SK-N-SH treated with all-trans-retinoic acid at 6 μM for 48 hours (cell line): ENCODE results near the gene ITGB3BP.

ENCODE experiments used
- ATAC-seq: fragments of 200-7000 bp; cut with Tn5 transposase; 3 replicates; pipeline ENCODE4 v1.9.1; 2020; ENCODE audit warnings: mild to moderate bottlenecking, moderate library complexity
- ARNTL ChIP-seq: fragments of 450-650 bp; formaldehyde crosslinking; IDR thresholded peaks from 2 replicates; pipeline ENCODE4 v1.5.0; 2020; ENCODE audit warnings: low read depth, mild to moderate bottlenecking, moderate library complexity, borderline replicate concordance
- BACH2 ChIP-seq: fragments of 250-450 bp; sonication (Bioruptor Pico); IDR thresholded peaks from 2 replicates; pipeline ENCODE4 v1.9.0; 2021; ENCODE audit warnings: mild to moderate bottlenecking, borderline replicate concordance
- CREB5 ChIP-seq: fragments of 250-450 bp; sonication (Bioruptor Pico); IDR thresholded peaks from 2 replicates; pipeline ENCODE4 v1.5.1; 2020; ENCODE audit warnings: low read depth, mild to moderate bottlenecking, moderate library complexity
- CSDC2 ChIP-seq: fragments of 250-450 bp; sonication (Bioruptor Pico); IDR thresholded peaks from 2 replicates; pipeline ENCODE4 v1.5.0; 2020; ENCODE audit warnings: mild to moderate bottlenecking, moderate library complexity
- CSRNP3 ChIP-seq: fragments of 250-450 bp; sonication (Bioruptor Pico); IDR thresholded peaks from 2 replicates; pipeline ENCODE4 v1.5.1; 2021; ENCODE audit warnings: mild to moderate bottlenecking, moderate library complexity
- ESRRG ChIP-seq: fragments of 250-450 bp; sonication (Bioruptor Pico); IDR thresholded peaks from 2 replicates; pipeline ENCODE4 v1.6.1; 2021; ENCODE audit warnings: mild to moderate bottlenecking
- OSR1 ChIP-seq: fragments of 250-450 bp; sonication (Bioruptor Pico); IDR thresholded peaks from 2 replicates; pipeline ENCODE4 v1.8.0; 2022; ENCODE audit warnings: moderate library complexity, mild to moderate bottlenecking, inconsistent platforms
- POU6F1 ChIP-seq: fragments of 250-450 bp; sonication (Bioruptor Pico); IDR thresholded peaks from 2 replicates; pipeline ENCODE4 v1.8.0; 2021; ENCODE audit warnings: low read depth, mild to moderate bottlenecking, moderate library complexity, borderline replicate concordance
- PPARA ChIP-seq: fragments of 250-450 bp; sonication (Bioruptor Pico); IDR thresholded peaks from 2 replicates; pipeline ENCODE4 v1.5.0; 2020; ENCODE audit warnings: mild to moderate bottlenecking, borderline replicate concordance
- RARB ChIP-seq: fragments of 250-450 bp; sonication (Bioruptor Pico); IDR thresholded peaks from 2 replicates; pipeline ENCODE4 v1.8.0; 2021; ENCODE audit warnings: mild to moderate bottlenecking, moderate library complexity
- SNAI2 ChIP-seq: fragments of 250-450 bp; sonication (Bioruptor Pico); IDR thresholded peaks from 2 replicates; pipeline ENCODE4 v1.5.0; 2020; ENCODE audit warnings: mild to moderate bottlenecking, moderate library complexity
- TCF4 ChIP-seq: fragments of 250-450 bp; sonication (Bioruptor Pico); IDR thresholded peaks from 2 replicates; pipeline ENCODE4 v1.8.0; 2021; ENCODE audit warnings: mild to moderate bottlenecking, moderate library complexity, borderline replicate concordance
- TOX ChIP-seq: fragments of 250-450 bp; sonication (Bioruptor Pico); IDR thresholded peaks from 2 replicates; pipeline ENCODE4 v1.8.0; 2021; ENCODE audit warnings: mild to moderate bottlenecking, moderate library complexity, borderline replicate concordance
- ZC3H10 ChIP-seq: fragments of 250-450 bp; sonication (Bioruptor Pico); IDR thresholded peaks from 2 replicates; pipeline ENCODE4 v1.5.1; 2021; ENCODE audit warnings: mild to moderate bottlenecking, moderate library complexity
- ZFP3 ChIP-seq: fragments of 250-450 bp; sonication (Bioruptor Pico); IDR thresholded peaks from 2 replicates; pipeline ENCODE4 v1.5.0; 2020; ENCODE audit warnings: mild to moderate bottlenecking, moderate library complexity
- ZFP30 ChIP-seq: fragments of 450-650 bp; formaldehyde crosslinking; IDR thresholded peaks from 2 replicates; pipeline ENCODE4 v1.5.0; 2022; ENCODE audit warnings: mild to moderate bottlenecking, moderate library complexity
- ZNF565 ChIP-seq: fragments of 450-650 bp; formaldehyde crosslinking; conservative IDR thresholded peaks from 2 replicates; pipeline ENCODE4 v1.5.0; 2020; ENCODE audit warnings: low read depth, mild to moderate bottlenecking, moderate library complexity
- ZNF70 ChIP-seq: fragments of 450-650 bp; formaldehyde crosslinking; IDR thresholded peaks from 2 replicates; pipeline ENCODE4 v1.5.0; 2020; ENCODE audit warnings: mild to moderate bottlenecking, moderate library complexity
- ZNF8 ChIP-seq: fragments of 450-650 bp; formaldehyde crosslinking; IDR thresholded peaks from 2 replicates; pipeline ENCODE4 v1.5.0; 2020; ENCODE audit warnings: mild to moderate bottlenecking, moderate library complexity
- TF ChIP-seq, protein P1 (sequence below): fragments of 250-450 bp; sonication (Bioruptor Pico); IDR thresholded peaks from 2 replicates; pipeline ENCODE4 v1.8.0; 2020; ENCODE audit warnings: mild to moderate bottlenecking, moderate library complexity, borderline replicate concordance
- TF ChIP-seq, protein P2 (sequence below): fragments of 250-450 bp; sonication (Bioruptor Pico); IDR thresholded peaks from 2 replicates; pipeline ENCODE4 v1.5.0; 2020; ENCODE audit warnings: mild to moderate bottlenecking, moderate library complexity

The ITGB3BP gene

GRCh38 chr1:63563745-63564144 lies 40.7 kb upstream of the ITGB3BP start:
- TF ChIP-seq ZFP3 (CRISPR knock-in tag) (no peak), ZFP30 (CRISPR knock-in tag) (no peak), ZC3H10 (CRISPR knock-in tag) (no peak), POU6F1 (no peak), TOX (no peak), ZNF8 (CRISPR knock-in tag) (no peak), CREB5 (CRISPR knock-in tag) (no peak), PPARA (CRISPR knock-in tag) (no peak), BACH2 (CRISPR knock-in tag) (no peak), CSRNP3 (CRISPR knock-in tag) (no peak), TCF4 (CRISPR knock-in tag) (no peak), ARNTL (CRISPR knock-in tag) (no peak), RARB (CRISPR knock-in tag) (no peak)
- TF ChIP-seq, protein P1, sequence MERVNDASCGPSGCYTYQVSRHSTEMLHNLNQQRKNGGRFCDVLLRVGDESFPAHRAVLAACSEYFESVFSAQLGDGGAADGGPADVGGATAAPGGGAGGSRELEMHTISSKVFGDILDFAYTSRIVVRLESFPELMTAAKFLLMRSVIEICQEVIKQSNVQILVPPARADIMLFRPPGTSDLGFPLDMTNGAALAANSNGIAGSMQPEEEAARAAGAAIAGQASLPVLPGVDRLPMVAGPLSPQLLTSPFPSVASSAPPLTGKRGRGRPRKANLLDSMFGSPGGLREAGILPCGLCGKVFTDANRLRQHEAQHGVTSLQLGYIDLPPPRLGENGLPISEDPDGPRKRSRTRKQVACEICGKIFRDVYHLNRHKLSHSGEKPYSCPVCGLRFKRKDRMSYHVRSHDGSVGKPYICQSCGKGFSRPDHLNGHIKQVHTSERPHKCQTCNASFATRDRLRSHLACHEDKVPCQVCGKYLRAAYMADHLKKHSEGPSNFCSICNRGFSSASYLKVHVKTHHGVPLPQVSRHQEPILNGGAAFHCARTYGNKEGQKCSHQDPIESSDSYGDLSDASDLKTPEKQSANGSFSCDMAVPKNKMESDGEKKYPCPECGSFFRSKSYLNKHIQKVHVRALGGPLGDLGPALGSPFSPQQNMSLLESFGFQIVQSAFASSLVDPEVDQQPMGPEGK (CRISPR knock-in tag) = no peak
- ATAC-seq = no peak

DNA sequence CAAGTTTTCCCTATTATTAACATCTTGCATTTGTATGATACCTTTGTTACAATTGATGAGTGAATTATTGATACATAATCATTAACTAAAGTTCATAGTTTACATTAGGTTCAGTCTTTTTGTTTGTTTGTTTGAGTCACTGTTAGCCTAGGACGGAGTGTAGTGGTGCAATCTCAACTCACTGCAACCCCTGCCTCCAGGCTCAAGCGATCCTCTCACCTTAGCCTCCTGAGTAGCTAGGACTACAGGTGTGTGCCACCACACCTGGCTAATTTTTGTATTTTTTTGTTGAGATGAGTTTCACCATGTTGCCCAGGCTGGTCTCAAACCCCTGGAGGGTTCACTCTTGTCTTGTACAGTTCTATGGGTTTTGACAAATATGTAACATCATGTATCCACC lies 36.3 kb upstream of the ITGB3BP start:
- no peak for TF ChIP-seq ZNF70 (CRISPR knock-in tag)
- no peak for TF ChIP-seq ESRRG
- TF ChIP-seq PPARA (CRISPR knock-in tag) = no peak
- no peak for TF ChIP-seq TOX
- no peak for TF ChIP-seq ZFP3 (CRISPR knock-in tag)
- TF ChIP-seq ARNTL (CRISPR knock-in tag) = no peak
- no peak for TF ChIP-seq ZC3H10 (CRISPR knock-in tag)
- TF ChIP-seq ZFP30 (CRISPR knock-in tag) = no peak
- TF ChIP-seq, protein P1 (CRISPR knock-in tag) = no peak
- no peak for TF ChIP-seq CREB5 (CRISPR knock-in tag)
- ATAC-seq = no peak

GRCh38 chr1:63557365-63557987 lies 34.5 kb upstream of the ITGB3BP start:
- peak; percentile 82 for ATAC-seq
- TF ChIP-seq ZNF565 (no peak), CSDC2 (no peak), ZNF70 (CRISPR knock-in tag) (no peak), CSRNP3 (CRISPR knock-in tag) (no peak), PPARA (CRISPR knock-in tag) (no peak), OSR1 (CRISPR knock-in tag) (no peak), SNAI2 (CRISPR knock-in tag) (no peak)
- TF ChIP-seq, protein P1 (CRISPR knock-in tag) = no peak
- TF ChIP-seq, protein P2, sequence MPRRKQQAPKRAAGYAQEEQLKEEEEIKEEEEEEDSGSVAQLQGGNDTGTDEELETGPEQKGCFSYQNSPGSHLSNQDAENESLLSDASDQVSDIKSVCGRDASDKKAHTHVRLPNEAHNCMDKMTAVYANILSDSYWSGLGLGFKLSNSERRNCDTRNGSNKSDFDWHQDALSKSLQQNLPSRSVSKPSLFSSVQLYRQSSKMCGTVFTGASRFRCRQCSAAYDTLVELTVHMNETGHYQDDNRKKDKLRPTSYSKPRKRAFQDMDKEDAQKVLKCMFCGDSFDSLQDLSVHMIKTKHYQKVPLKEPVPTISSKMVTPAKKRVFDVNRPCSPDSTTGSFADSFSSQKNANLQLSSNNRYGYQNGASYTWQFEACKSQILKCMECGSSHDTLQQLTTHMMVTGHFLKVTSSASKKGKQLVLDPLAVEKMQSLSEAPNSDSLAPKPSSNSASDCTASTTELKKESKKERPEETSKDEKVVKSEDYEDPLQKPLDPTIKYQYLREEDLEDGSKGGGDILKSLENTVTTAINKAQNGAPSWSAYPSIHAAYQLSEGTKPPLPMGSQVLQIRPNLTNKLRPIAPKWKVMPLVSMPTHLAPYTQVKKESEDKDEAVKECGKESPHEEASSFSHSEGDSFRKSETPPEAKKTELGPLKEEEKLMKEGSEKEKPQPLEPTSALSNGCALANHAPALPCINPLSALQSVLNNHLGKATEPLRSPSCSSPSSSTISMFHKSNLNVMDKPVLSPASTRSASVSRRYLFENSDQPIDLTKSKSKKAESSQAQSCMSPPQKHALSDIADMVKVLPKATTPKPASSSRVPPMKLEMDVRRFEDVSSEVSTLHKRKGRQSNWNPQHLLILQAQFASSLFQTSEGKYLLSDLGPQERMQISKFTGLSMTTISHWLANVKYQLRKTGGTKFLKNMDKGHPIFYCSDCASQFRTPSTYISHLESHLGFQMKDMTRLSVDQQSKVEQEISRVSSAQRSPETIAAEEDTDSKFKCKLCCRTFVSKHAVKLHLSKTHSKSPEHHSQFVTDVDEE (CRISPR knock-in tag) = no peak
